Right atrium auricular region (tissue), 2 donors: Measurements from ENCODE around the gene FBN3. TPM values are rescaled to one million over a fixed set of nuclear protein-coding genes. Genes with fewer than 3 reads are reported as not detected.

Experiments used
- DNase-seq: peaks from one replicate; pipeline ENCODE4 v3.0.0-alpha.2; 2019; ENCODE audit warnings: low spot score
- H3K27ac ChIP-seq, 2 donors: fragments of 200-600 bp; sonication (generic); 1 replicate in 1 of 2; 2 replicates in 1 of 2; pipeline ENCODE4 v1.5.1; 2016 to 2019
- H3K27me3 ChIP-seq, 2 donors: fragments of 200-600 bp; sonication (generic); one replicate each; pipeline versions ENCODE4 v1.5.1 to v1.6.0; 2017 to 2019
- H3K36me3 ChIP-seq: fragments of 200-600 bp; sonication (generic); one replicate; pipeline ENCODE4 v1.5.1; 2016
- H3K4me1 ChIP-seq, 2 donors: fragments of 200-600 bp; sonication (generic); one replicate each; pipeline versions ENCODE4 v1.5.1 to v1.6.0; 2017 to 2019
- H3K4me3 ChIP-seq, 2 donors: fragments of 200-600 bp; sonication (generic); 1 replicate in 1 of 2; 2 replicates in 1 of 2; pipeline ENCODE4 v1.5.1; 2017 to 2019; ENCODE audit warnings: mild to moderate bottlenecking in 1 of 2, moderate library complexity in 1 of 2
- H3K9me3 ChIP-seq, 2 donors: fragments of 200-600 bp; sonication (generic); one replicate each; pipeline ENCODE4 v1.5.1; 2019
- total RNA-seq, 2 donors: library from RNA; depleted of rRNA; stranded (reverse); fragments of >200 nt; gene quantifications; one replicate each; pipeline ENCODE4 v1.1.0, GENCODE V29; 2016
- TF ChIP-seq, protein P1 (sequence below), 2 donors: fragments of 200-600 bp; sonication (generic); IDR thresholded peaks; one replicate each; pipeline ENCODE4 v1.5.1; 2019; ENCODE audit warnings: antibody characterized with exemption in 2 of 2

The FBN3 gene
- total RNA-seq, 2 donors from 2014 or later = not detected

DNA sequence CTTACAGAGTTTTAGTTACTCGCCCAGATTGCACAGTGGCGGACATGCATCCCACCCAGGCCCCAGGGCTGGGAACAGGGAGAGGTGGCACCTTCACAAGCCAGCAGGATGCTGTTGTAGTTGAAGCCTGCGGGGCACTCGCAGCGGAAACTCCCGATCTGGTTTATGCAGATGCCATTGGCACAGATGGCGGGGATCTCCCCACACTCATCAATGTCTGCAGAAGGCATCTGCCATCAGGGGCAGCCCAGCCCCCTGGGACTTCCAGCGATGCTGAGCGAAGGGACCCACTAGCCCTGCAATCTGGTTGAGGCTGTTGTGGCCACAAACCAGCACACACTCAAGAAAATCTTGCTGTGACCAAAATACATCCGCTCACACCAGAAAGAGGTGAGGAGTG is 52.2 kb downstream of the FBN3 start:
- TF ChIP-seq, protein P1, sequence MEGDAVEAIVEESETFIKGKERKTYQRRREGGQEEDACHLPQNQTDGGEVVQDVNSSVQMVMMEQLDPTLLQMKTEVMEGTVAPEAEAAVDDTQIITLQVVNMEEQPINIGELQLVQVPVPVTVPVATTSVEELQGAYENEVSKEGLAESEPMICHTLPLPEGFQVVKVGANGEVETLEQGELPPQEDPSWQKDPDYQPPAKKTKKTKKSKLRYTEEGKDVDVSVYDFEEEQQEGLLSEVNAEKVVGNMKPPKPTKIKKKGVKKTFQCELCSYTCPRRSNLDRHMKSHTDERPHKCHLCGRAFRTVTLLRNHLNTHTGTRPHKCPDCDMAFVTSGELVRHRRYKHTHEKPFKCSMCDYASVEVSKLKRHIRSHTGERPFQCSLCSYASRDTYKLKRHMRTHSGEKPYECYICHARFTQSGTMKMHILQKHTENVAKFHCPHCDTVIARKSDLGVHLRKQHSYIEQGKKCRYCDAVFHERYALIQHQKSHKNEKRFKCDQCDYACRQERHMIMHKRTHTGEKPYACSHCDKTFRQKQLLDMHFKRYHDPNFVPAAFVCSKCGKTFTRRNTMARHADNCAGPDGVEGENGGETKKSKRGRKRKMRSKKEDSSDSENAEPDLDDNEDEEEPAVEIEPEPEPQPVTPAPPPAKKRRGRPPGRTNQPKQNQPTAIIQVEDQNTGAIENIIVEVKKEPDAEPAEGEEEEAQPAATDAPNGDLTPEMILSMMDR (IDR thresholded peaks at IDR 0.05) = no peak
- no peak for DNase-seq
- H3K9me3 ChIP-seq = peaks cover 16 to 40% of the 10 kb centered on the region in 2 donors
- H3K4me1 ChIP-seq = no peaks in the 10 kb centered on the region
- no peaks in the 10 kb centered on the region for H3K27me3 ChIP-seq
- no peak overlapping the region for H3K4me3 ChIP-seq
- H3K27ac ChIP-seq = no peak overlapping the region
- no peaks in the 10 kb centered on the region for H3K36me3 ChIP-seq

DNA sequence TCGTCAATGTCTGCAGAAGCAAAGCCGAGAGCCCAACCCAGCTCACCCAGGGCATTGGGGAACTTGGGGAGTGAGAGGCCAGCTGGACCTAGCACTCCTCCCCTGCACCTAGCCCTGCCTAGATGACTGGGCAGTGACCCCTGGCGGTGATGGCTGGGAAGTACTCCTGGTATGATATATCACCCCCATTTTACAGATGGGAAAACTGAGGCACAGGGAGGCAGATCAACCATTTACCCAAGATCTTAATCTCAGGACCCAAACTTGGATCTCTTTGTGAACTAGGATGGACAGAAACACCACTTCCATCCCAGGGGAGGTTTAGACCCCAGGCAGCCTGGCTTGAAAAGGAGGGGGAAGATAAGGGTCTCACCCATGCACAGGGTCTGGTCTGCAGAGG is 53.3 kb downstream of the FBN3 start:
- Histone ChIP-seq H3K4me1 (no peaks in the 10 kb centered on the region), H3K27me3 (no peaks in the 10 kb centered on the region), H3K4me3 (no peak overlapping the region), H3K9me3 (peaks cover 16 to 40% of the 10 kb centered on the region in 2 donors), H3K27ac (no peak overlapping the region), H3K36me3 (no peaks in the 10 kb centered on the region)
- TF ChIP-seq, protein P1 (IDR thresholded peaks at IDR 0.05) = no peak
- DNase-seq = no peak

DNA sequence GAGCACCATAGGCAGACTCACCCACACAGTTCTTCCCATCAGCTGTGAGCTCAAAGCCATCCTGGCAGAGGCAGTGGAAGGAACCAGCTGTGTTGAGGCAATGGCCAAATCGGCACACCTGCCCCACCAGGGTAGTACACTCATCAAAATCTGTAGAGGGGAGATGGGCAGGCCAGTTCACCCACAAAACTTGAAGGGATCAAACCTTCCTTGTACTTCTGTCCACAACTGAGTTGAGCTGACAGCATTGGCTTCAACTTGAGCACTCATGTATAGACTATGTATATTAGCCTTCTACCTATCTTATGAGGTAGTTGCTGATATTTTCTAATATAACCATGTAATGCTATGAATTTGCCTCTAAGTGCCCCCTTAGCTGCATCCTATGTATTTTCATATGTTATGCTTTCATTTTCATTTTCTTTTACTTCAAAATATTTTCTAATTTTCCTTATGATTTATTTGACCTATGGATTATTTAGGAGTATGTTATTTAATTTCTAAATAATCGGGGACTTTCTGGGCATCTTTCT is 54.0 kb downstream of the FBN3 start:
- TF ChIP-seq, protein P1 (IDR thresholded peaks at IDR 0.05) = no peak
- no peaks in the 10 kb centered on the region for H3K4me1 ChIP-seq
- no peak for DNase-seq
- H3K27ac ChIP-seq = no peak overlapping the region
- peaks cover 16 to 40% of the 10 kb centered on the region in 2 donors for H3K9me3 ChIP-seq
- no peaks in the 10 kb centered on the region for H3K36me3 ChIP-seq
- no peak overlapping the region for H3K4me3 ChIP-seq
- no peaks in the 10 kb centered on the region for H3K27me3 ChIP-seq

DNA sequence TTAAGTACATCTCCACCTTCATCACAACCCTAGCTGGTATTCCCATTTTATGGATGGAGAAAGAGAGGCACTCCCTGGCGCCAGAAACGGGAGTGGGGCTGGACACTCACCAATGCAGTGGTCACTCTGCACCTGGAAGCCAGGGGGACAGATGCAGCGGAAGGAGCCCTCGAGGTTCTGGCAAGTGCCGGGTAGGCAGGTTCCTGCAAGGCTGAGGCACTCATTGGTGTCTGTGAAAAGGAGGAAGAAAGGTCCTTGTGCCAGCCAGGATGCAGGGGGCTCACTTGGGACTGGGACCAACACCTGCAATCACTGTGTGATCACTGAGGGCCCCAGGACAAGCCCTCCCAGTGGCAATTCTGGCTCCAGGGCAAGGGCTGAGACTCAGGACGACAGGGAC is 55.1 kb downstream of the FBN3 start:
- no peak overlapping the region for H3K4me3 ChIP-seq
- peaks cover 16 to 40% of the 10 kb centered on the region in 2 donors for H3K9me3 ChIP-seq
- H3K36me3 ChIP-seq = no peaks in the 10 kb centered on the region
- TF ChIP-seq, protein P1 (IDR thresholded peaks at IDR 0.05) = no peak
- no peaks in the 10 kb centered on the region for H3K27me3 ChIP-seq
- no peaks in the 10 kb centered on the region for H3K4me1 ChIP-seq
- DNase-seq = no peak
- no peak overlapping the region for H3K27ac ChIP-seq

DNA sequence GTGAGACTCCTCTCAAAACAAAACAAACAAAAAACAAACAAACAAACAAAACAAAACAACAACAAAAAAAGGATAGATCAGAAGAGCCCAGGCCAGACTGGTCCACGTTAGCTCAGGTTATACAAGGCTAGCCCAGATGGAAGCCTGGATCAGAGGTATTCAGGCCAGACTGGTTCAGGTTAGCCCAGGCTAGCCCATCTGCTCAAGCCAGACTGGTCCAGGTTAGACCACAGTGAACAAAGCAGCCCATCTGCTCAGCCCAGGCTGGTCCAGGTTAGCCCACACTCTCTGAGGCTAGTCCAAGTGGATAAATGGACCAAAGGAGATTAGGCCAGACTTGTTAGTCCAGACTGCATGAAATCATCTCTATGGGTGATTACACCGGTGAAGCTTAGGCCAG is 55.7 kb downstream of the FBN3 start:
- TF ChIP-seq, protein P1 (IDR thresholded peaks at IDR 0.05) = no peak
- DNase-seq = no peak
- Histone ChIP-seq H3K4me3 (no peak overlapping the region), H3K36me3 (no peaks in the 10 kb centered on the region), H3K4me1 (no peaks in the 10 kb centered on the region), H3K27me3 (no peaks in the 10 kb centered on the region), H3K27ac (no peak overlapping the region), H3K9me3 (peaks cover 16 to 40% of the 10 kb centered on the region in 2 donors)

DNA sequence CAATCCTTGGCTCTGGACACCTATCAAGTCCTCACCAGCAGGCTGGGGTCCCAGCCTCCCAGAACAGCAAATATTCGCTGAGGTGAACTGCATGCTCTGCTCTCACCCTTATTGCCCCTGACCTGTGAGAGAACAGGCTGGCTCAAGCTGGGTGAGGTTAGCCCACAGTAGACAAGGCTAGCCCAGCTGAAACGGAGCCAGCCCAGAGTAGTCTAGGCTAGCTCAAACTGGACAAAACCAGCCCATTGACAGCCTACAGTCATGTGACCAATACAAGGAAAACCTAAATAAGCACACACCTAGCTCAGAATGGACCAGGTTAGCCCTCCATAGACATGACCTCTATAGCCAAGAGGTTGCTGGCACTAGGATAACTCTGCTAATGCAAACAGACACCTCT is 58.4 kb downstream of the FBN3 start:
- Histone ChIP-seq H3K4me1 (no peaks in the 10 kb centered on the region), H3K4me3 (no peak overlapping the region), H3K36me3 (no peaks in the 10 kb centered on the region), H3K27me3 (no peaks in the 10 kb centered on the region), H3K9me3 (peaks cover 14 to 25% of the 10 kb centered on the region in 2 donors), H3K27ac (no peak overlapping the region)
- TF ChIP-seq, protein P1 (IDR thresholded peaks at IDR 0.05) = no peak
- DNase-seq = no peak
